ENCODE data around the gene PTPRM.

GRCh38 chr18:7544686-7545085 lies 22.4 kb upstream of the PTPRM start:
- TF ChIP-seq CTCF (IDR thresholded peaks at IDR 0.05 in 2 of 3, conservative IDR thresholded peaks at IDR 0.05 in 1 of 3; ENCODE audit: borderline replicate concordance in 1 of 3, insufficient read depth in 1 of 3, low read depth in 2 of 3, low read length in 2 of 3) (no peak), POLR2AphosphoS5 (IDR thresholded peaks at IDR 0.05; ENCODE audit: low read depth, low read length) (no peak), ZNF274 (IDR thresholded peaks at IDR 0.05; ENCODE audit: low read depth, low read length) (no peak), RAD21 (IDR thresholded peaks at IDR 0.05; ENCODE audit: low read depth) (no peak), POLR2A (IDR thresholded peaks at IDR 0.05; ENCODE audit: borderline replicate concordance, extremely low read depth, insufficient read depth, insufficient read length) (no peak), TCF7L2 (IDR thresholded peaks at IDR 0.05; ENCODE audit: borderline replicate concordance, extremely low read depth, insufficient read depth, insufficient read length) (no peak), ATF3 (IDR thresholded peaks at IDR 0.05) (no peak)

Measured in HCT116 (cell line).